ENCODE data around the gene DNAJC6. TPM values are rescaled to one million over a fixed set of nuclear protein-coding genes. Genes with fewer than 3 reads are reported as not detected.

Gene DNAJC6
- total RNA-seq, 6 experiments from 2014 or later = 0.46 to 2.9 (median 1.2) TPM

DNA sequence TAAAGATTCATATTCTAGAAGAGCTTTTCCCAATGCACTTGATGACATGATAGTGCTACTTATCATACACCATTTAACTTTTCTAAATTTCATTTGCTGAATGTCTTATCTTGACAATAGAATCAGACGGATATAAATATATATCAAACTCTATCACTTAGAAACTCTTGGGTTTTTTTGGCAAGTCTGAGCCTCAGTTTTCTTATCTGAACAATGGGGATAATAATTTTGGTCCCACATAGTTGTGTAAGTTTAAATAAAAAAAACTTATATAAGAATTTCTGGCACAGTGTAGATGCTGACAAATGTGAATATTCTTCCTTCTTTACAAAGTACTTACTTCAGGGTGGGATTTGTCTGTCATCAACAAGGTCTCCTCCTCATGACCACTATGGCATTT, 89.7 kb downstream of the DNAJC6 start:
- intact Hi-C loops (cut with DNase I) = no loop called here

DNA sequence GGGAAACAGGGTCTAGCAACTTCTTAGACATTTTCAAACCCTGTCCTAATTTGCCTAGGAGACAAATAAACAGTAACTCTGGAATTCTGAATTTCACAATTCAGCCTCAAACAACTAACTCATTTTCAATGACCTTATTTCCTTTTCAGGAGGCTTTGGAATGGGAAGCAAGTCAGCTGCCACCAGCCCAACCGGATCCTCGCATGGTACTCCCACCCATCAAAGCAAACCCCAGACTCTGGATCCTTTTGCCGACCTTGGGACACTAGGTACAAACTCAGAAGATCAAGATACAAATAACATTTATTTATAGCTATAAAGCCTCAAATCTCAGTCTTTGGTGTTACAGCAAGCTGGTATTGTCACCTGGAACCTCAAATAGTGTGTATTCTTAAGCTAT, 92.3 kb downstream of the DNAJC6 start:
- Histone ChIP-seq H3K9me3 (no peaks in the 10 kb centered on the region), H3K4me3 (no peak overlapping the region), H3K27me3 (no peaks in the 10 kb centered on the region), H3K4me1 (no peaks in the 10 kb centered on the region), H3K36me3 (no peaks in the 10 kb centered on the region), H3K27ac (no peak overlapping the region)
- DNase-seq (no peak), ATAC-seq (no peak)
- no peak for TF ChIP-seq CTCF (IDR thresholded peaks at IDR 0.05)
- no peak for TF ChIP-seq POLR2A (IDR thresholded peaks at IDR 0.05)
- WGBS (ENCODE audit: insufficient coverage, low coverage, low lambda C conversion rate, missing lambda C conversion rate) = 86% methylated on average over 3 of the region's 3 CpGs
- intact Hi-C loops (cut with DNase I) = no loop called here

More for the DNA sequence above, 89.7 kb downstream of the DNAJC6 start:
- no peak overlapping the region for H3K4me3 ChIP-seq
- no peak for ATAC-seq
- H3K4me1 ChIP-seq = no peaks in the 10 kb centered on the region
- no peaks in the 10 kb centered on the region for H3K36me3 ChIP-seq
- no peak for DNase-seq
- H3K27me3 ChIP-seq = no peaks in the 10 kb centered on the region
- H3K9me3 ChIP-seq = no peaks in the 10 kb centered on the region
- TF ChIP-seq CTCF (IDR thresholded peaks at IDR 0.05) (no peak), POLR2A (IDR thresholded peaks at IDR 0.05) (no peak)
- no peak overlapping the region for H3K27ac ChIP-seq
- WGBS (ENCODE audit: insufficient coverage, low coverage, low lambda C conversion rate, missing lambda C conversion rate) = 80% methylated on average over 1 of the region's 1 CpG

DNA sequence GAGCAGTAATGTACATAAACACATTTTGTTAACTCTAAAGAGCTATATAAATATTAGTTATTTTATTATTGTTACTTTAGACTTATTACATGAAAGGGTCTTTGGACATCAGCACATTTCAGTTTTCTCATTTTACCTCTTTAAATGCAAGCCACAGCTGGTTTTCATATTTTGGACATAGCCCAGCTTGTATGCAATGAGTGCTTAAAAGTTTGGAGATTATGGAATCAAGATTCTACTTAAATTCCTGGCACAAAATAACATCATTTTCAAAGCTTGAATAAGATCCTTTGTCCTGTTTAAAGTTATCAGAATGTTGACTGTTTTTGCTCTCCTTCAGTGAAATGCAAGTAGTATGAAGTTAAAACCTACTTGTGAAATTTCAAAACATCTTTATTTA, 95.6 kb downstream of the DNAJC6 start:
- Histone ChIP-seq H3K27ac (no peak overlapping the region), H3K36me3 (no peaks in the 10 kb centered on the region), H3K9me3 (no peaks in the 10 kb centered on the region), H3K4me3 (no peak overlapping the region), H3K4me1 (no peaks in the 10 kb centered on the region), H3K27me3 (no peaks in the 10 kb centered on the region)
- TF ChIP-seq CTCF (IDR thresholded peaks at IDR 0.05) (no peak), POLR2A (IDR thresholded peaks at IDR 0.05) (no peak)
- intact Hi-C loops (cut with DNase I) = no loop called here
- DNase-seq (no peak), ATAC-seq (no peak)

DNA sequence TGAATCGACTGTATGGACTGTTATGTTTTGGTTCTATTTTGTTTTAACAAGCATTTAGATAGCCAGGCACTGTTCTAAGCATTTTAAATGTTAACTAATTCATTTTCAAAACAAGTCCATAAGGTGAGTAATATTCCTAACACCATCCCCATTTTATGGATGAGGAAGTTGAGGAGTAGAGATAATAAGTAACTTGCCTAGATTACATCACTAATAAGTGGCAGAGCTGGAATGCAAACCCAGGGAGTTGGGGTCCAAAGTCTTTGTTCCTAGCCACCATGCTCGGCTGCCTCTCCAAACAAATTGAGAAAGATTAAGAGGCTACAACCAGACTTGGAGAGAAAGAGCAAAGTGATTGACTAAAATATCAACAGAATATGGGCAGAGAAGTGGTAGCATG, 98.5 kb downstream of the DNAJC6 start:
- Histone ChIP-seq H3K36me3 (no peaks in the 10 kb centered on the region), H3K9me3 (no peaks in the 10 kb centered on the region), H3K4me1 (no peaks in the 10 kb centered on the region), H3K27ac (no peak overlapping the region), H3K4me3 (no peak overlapping the region), H3K27me3 (no peaks in the 10 kb centered on the region)
- DNase-seq (no peak), ATAC-seq (peak in 1 of 4 donors; percentile 39)
- intact Hi-C loops (cut with DNase I) = no loop called here
- TF ChIP-seq POLR2A (IDR thresholded peaks at IDR 0.05) = no peak
- no peak for TF ChIP-seq CTCF (IDR thresholded peaks at IDR 0.05)
- WGBS (ENCODE audit: insufficient coverage, low coverage, low lambda C conversion rate, missing lambda C conversion rate) = 70% methylated on average over 2 of the region's 2 CpGs

DNA sequence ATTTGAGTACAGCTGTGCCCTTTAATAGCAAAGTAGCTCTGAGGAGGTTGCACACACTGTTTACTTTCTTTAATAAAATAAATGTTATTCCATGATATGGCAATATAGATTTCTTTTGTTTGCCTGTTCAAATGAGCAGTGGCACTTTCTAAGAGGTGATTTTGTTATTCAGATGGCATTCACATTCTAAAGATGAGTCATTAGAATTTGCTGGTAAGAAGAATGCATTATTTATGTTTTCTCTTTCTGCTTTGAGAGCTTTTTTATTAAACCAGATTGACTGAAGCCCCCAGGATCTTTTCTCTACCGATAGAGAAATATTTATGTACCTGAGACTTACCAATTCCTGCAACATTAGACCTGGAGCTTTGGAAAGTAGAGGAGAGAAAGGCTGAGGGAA, 100.0 kb downstream of the DNAJC6 start:
- H3K4me1 ChIP-seq = no peaks in the 10 kb centered on the region
- H3K9me3 ChIP-seq = no peaks in the 10 kb centered on the region
- no peak overlapping the region for H3K4me3 ChIP-seq
- intact Hi-C loops (cut with DNase I) = no loop called here
- no peak overlapping the region for H3K27ac ChIP-seq
- WGBS (ENCODE audit: insufficient coverage, low coverage, low lambda C conversion rate, missing lambda C conversion rate) = 38% methylated on average over 1 of the region's 1 CpG
- no peak for ATAC-seq
- H3K27me3 ChIP-seq = no peaks in the 10 kb centered on the region
- DNase-seq = no peak
- H3K36me3 ChIP-seq = no peaks in the 10 kb centered on the region
- TF ChIP-seq CTCF (IDR thresholded peaks at IDR 0.05) = no peak
- no peak for TF ChIP-seq POLR2A (IDR thresholded peaks at IDR 0.05)
